Fibroblast of upper back skin (primary cell): ENCODE measurements around the gene SLC5A1.

ENCODE experiments used
- DNase-seq: peaks from one replicate; pipeline ENCODE4 v3.0.0-alpha.2; 2013

SLC5A1 gene

DNA sequence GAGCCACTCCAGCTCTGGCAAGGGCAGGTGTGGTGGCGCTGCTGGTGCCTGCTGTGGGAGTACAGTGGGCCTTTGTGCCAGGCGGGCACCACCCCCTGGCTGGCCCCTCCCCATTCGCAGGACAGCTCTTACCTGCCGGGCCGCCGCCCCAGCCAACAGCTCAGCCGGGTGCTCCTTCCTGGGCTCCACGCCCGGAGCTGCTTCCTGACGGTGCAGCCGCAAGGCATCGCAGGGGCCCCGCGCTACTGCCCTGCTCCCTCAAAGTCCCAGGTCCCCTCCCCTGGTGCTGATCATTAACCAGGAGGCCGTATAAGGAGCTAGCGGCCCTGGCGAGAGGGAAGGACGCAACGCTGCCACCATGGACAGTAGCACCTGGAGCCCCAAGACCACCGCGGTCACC lies at the start of gene SLC5A1:
Gene SLC5A1 (plus strand): TSS at position 338 of the 400 bp plus-strand sequence. CDS start 21 bp downstream, at position 359.
- no peak for DNase-seq

DNA sequence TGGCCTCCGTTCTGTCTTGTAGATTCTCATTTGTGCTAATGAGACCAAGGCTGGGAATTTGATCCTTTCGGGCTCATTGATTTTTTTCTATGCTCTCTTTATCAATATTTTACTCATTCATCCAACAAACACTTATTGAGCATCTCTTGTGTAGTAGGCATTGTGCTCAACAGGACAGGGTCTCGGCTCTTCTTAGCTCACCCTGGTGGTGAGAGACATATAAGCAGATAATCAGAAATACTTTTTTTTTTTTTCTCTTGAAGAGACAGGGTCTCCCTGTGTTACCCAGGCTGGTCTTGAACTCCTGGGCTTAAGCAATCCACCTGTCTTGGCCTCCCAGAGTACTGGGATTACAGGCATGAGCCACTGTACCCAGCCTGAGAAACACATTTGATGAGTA lies 48.0 kb upstream of the SLC5A1 start:
- no peak for DNase-seq

GRCh38 chr22:31995807-31996206 lies 47.3 kb upstream of the SLC5A1 start:
- DNase-seq, result no peak

DNA sequence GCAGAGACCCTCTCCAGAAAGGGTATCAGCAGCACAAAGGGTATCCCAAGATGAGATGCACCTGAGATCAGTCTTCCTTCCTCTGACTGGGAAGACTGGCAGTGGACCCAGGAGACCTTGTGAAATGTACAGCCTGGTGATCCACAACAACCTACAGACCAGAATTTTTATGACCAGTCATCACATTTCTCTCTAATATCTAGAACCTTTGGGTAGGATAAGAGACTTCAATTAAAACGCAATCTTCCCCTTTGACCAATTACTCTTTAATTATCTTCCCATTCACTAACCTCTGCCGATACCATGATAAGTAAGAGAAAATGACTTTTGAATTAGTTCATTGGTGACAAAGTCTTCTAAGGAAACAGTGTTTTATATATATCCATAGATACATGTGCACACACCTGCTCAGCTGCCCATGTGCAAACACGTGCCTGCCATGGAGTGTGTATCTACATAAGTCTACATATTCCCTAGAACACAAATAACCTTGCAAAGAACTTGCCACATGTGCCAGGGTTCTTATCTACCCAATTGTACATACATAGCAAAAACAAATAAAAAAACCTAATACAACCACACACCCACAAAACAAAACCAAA lies 44.2 kb upstream of the SLC5A1 start:
- no peak for DNase-seq

DNA sequence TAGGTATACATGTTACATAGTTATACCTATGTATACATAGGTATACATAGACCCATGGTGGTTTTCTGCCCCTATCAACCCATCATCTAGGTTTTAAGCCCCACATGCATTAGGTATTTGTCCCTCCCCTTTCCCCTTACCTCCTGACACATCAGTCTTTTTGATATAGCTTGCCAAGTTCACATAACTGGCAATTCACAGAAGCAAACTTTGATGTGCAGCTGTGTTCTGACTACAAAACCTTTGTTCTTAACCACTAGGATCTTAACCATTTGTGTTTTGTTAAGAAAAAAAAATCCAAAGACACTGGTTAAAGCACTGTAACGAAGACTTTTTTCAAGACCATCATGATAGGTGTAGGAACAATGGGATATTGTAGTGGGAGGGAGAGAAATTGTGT lies 42.9 kb upstream of the SLC5A1 start:
- DNase-seq, result no peak

GRCh38 chr22:32005453-32005852 lies 37.6 kb upstream of the SLC5A1 start:
- peak; percentile 12 for DNase-seq

GRCh38 chr22:32013200-32013599 lies 29.9 kb upstream of the SLC5A1 start:
- DNase-seq, result no peak

- no peak for DNase-seq
These were observed 27.0 kb upstream of the SLC5A1 start for GRCh38 chr22:32016081-32016480.

DNA sequence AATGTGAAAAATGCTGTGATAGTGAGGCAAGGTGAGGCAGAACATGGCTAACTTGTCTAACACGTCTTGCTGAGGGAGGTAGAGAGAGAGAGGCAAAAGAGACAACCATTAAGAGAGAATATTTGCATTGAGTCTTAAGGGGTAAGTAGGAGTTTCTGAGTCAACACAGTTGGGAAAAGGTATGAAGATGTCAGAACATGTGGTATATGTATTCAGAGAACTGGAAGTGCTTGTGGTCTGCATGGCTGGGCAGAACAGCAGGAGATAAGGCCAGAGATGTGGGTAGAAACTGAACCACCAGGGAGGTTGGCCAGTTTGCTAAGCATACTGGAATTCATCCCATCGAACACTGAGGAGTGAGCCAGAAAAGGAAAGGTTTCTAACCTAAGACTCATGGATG lies 25.0 kb upstream of the SLC5A1 start:
- DNase-seq, result peak; percentile 14

- peak; percentile 77 for DNase-seq
These were observed 22.9 kb upstream of the SLC5A1 start for GRCh38 chr22:32020117-32020516.

GRCh38 chr22:32021716-32022115 lies 21.3 kb upstream of the SLC5A1 start:
- DNase-seq, result no peak

DNA sequence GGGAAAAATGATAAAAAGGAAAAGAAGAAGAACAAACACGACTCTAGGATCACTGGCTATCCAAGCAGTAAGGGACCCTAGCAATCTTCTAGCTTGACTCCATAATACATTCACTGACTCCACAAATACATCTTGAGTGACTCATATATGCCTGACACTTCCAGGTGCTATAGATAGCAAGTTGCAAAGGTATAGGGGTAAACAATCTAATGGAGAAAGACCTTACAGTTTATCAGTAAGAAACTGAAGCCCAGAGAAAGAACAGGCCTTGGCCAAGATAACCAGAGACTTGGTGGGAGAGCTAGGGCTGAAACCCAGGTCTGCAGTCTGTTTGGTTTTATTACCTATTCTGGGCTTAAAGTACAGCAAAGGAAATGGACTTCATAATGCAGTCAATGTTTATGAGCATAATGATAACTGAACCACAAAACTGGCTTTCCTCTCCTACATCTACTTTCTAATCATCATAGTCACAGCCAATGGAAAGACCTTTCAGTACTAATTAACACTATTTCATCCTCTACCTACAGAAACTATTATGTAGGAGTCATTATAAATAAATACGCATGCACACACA lies 19.7 kb upstream of the SLC5A1 start:
- no peak for DNase-seq

DNA sequence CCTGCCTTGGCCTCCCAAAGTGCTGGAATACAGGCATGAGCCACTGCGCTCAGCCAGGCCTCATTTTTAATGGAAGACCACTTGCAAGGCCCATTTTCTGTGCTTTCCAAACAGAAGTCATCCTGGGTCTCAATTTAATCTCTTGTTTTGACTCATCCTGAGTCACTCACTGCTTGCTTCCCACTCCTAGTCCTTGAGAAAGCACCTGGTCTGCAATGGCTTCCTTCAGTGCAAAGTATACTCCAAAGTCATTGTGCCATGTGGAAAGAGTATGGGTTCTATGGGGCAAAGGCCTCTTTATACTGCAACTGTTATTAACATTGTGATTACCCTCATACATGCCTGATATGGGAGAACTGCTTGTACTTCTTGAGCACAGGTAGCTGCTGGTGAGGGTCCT lies 18.3 kb upstream of the SLC5A1 start:
- DNase-seq, result no peak

DNA sequence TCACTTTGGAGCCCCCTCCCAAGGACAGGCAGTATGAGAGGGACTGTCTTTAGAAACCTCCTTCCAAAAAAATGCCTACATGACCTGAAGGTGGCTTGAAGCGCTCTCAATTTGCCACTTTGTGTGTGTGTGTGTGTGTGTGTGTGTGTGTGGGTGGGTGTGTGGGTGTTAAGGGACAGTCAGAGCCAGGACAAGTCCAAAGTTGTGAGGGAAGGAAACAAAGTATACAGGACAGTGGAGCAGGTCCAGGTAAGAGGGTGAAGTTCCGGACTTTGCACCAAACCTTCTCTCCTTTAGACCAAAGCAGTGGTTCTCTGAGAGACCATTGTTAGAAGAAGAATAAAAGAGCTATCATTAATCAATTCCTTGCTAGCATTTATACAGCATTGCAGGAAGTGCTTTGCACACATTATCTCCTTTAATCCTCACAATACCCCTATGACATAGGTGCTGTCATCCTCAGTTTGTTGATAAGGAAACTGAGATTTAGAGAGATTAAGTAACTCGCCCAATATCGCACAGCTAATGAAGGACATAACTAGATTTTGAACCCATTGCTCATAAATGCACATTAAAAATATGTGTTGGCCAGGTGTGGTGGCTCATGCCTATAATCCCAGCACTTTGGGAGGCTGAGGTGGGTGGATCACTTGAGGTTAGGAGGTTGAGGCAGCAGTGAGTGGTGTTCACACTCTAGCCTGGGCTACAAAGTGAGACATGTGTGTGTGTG lies 12.4 kb upstream of the SLC5A1 start:
- DNase-seq, result no peak

DNA sequence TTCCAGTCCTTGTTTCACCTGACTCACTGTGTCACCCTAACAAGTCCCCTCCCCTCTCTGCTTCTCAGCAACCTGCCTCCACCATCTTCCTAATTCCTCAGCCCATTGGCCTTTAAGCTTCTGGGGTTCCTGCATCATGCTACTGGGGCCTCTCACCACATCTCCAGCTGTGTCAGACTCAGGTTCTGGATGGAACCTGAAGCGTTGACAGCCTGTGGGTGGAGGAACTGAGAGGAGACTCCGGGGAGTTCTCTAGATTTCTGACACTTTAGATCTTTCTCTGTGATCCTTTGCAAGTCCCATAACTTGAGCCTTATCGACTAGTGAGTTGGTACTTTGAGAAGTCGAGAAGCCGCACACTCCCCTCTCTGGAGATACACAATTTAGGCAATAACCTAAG lies 11.6 kb upstream of the SLC5A1 start:
- no peak for DNase-seq

- DNase-seq, result no peak
These were observed 8.8 kb upstream of the SLC5A1 start for GRCh38 chr22:32034275-32034674.

DNA sequence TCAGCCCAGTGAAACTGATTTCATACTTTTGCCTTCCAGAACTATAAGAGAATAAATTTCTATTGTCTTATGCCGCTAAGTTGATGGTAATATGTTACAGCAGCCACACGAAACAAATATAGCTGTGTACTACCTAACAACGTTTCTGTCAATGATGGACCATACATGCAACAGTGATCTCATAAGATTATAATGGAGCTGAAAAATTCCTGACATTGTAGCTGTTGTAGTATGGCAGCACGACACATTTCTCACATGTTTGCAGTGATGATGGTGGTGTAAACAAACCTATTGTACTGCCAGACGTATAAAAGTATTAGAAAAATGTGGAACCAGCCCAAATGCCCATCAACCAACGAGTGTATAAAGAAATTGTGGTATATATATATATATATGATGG lies 5.8 kb upstream of the SLC5A1 start:
- DNase-seq, result no peak

- DNase-seq, result no peak
These were observed 2.6 kb upstream of the SLC5A1 start for GRCh38 chr22:32040324-32040904.

GRCh38 chr22:32043391-32043790 lies 330 bp downstream of the SLC5A1 start:
- no peak for DNase-seq

GRCh38 chr22:32044477-32044876 lies 1.4 kb downstream of the SLC5A1 start:
- DNase-seq, result no peak

DNA sequence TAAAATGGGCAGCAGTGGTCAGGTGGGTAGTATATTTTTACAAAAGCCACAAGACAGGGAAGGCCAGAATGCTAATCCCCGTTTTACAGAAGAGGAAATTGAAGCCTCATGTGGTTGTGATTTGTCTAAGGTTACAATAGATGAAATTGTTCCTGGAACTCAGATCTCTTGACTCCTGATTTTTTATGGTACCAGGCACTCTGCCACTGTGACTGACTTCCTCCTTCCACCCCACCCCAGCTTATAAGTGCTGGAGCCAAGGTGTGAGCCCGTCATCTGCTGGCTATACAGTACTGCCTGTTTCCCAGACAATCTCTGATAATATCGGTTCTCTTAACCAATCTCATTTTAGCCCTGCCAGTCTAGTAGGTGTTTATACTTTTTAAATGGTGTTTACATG lies 1.9 kb downstream of the SLC5A1 start:
- no peak for DNase-seq

DNA sequence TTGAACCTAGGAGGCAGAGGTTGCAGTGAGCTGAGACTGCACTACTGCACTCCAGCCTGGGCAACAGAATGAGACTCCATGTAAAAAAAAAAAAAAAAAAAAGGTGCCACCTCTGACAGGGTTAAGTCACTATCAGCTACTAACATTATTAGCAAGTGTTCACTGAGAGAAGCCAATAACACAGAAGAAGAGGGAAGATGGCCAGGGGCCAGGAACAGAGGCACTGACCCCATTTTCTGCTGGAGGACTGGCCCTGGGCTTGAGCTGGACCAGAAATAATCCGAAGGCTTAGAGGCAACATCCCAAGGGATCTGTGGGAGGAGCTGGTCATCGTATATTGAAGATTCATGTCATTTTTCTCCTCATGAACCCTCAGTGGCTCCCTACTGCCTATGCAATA lies 5.0 kb downstream of the SLC5A1 start:
- no peak for DNase-seq

DNA sequence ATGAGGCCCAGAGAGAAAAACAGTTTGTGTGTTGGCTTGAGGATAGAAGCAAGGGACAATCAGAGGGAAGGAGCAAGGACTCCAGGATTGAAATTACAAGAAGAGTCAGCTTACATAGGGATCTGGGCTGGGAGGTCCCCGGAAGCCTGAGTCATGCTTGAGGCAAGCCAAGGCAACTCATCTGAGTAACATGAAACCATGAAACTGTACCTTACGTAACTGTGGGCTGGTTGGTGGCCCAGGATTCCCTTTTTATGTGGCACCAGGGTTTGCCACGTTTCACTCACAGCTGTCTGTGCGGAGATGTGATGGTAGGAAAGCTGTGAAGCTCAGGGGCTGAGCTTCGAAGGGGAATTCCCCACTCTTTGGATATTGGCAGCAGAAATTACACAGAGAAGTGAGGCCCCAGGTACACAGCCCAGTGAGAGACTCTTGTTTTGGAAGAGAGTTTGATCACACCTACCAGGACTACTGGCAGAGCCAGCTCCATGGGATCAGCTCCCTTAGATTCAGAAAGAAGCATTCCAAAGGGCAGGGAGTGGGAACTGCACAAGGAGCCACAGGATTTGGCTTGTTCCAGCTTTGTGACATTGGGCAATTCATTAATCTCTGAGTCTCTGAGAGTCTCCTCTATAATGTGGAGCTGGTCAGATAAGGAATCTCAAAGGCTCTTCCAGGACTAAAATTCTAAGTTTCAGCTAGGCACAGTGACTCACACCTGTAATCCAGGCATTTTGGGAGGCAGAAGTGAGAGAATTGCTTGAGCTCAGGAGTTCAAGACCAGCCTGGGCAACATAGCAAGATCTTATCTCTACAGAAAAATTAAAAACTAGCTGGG lies 7.8 kb downstream of the SLC5A1 start:
- peak; percentile 74 for DNase-seq
